GM19351 (cell line): ENCODE results near the gene CEBPB.

Source experiments
- ATAC-seq: cut with Tn5 transposase; IDR thresholded peaks from one replicate; pipeline ENCODE4 v1.9.1; 2021; ENCODE audit warnings: mild to moderate bottlenecking, moderate library complexity; ENCODE audit not compliant: unreplicated experiment

CEBPB gene

DNA sequence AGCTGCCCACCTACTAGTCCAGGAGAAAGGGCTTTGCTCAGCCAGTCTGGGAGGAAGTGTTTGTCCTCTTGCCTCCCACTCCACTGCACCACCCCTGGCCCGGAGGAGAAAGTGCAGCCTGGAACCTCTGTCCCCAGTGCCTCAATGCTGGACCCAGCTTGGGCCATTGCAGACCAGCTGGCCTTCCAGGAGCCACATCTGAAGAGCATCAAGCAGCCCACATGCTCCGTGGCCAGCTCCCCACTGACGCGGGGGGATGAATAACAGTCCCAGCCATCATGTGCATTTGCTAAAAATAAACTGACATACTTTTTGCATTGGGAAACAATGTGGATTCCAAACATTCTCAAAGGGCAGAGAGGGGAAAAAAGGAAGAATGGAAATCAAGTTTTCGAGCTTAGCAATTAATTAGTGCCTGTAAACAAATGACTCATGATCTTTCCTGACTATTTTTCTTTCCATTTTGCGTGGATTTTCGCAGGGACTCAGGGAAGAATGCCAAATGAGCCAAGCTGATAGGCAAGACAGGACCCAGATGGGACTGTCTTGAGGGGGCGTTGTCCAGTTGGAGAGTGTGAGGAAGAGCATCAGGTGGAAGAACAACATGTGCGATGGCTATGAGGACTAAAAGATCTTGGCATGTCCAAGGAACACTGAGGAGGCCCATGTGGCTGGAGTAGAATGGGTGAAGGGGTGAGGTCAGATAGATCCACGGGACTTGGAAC lies 34.1 kb downstream of the CEBPB start:
- ATAC-seq, result no peak

DNA sequence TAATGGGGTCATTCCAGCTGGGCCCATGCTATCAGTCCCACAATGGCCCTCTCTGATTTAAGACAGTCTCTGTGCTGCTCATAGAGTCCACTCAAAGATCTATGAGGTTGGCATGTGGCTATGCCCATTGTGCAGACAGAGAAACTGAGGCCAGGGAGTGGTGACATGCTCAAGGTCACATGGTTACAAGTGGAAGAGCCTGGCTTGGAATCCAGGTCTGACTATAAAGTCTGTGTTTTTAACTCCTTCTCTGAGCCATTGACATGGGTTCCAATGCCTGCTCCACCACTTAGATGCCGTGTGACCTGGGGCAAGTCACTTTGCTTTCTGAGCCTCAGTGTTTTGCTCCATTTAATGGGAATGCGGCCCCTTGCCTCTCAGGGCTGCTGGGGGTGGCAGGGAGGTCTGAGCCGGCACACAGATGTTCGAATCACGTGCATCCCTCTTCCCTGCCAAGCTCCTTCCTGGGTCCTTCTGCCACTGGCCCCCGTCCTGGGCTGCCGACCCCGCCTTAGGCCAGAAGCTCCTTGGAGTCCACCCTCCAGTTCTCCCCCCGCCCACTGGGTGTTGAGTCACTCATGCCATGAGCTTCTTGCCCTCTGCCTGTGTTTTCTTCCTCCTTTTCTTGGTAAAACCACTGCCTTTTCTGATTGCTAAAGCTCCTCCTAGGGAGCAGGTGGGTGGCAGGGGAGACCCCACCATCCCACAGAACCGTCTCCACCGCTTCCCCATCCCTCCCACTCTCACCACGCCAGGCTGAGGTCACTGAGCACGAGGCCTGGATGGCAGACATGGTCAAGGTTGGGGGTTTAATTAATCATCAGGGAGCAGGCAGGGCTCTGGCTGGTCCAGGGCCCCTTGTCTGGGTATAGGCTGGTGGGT lies 35.7 kb downstream of the CEBPB start:
- no peak for ATAC-seq

DNA sequence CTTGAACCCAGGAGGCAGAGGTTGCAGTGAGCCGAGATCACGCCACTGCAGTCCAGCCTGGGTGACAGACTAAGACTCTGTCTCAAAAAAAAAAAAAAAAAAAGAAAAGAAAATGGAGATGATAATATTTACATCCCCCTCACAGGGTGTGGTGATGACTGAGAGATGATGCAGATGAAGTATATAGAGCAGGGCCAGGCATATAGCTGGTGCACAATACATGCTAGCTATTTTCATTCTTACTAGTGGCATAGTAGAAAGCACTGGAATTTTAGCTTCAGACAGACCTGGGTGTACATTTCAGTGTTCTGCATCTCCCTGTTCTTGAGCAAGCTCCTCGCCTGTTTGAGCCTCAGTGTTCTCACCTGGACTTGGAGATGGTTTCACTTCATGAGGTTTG lies 36.9 kb downstream of the CEBPB start:
- no peak for ATAC-seq

DNA sequence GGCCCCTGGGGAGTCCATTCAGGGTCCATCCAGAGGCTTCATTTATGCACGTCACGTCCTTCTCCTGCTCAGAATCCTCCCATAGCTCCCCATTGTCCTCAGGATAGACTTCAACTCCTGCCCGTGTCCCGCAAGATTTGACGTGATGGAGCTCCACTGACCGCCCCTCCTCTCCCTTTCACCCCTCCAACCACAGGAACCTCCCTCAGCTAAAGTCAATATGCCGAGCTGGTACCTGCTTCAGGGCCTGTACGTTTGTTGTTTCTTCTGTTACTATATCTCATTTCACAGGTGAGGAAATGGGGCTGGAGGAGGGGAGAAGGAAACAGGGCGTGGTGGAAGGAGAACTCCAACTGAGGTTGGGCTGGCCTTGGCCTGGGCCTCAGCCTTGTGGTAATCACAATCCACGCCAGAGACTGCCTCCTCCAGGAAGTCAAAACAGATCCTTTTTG lies 38.6 kb downstream of the CEBPB start:
- no peak for ATAC-seq

DNA sequence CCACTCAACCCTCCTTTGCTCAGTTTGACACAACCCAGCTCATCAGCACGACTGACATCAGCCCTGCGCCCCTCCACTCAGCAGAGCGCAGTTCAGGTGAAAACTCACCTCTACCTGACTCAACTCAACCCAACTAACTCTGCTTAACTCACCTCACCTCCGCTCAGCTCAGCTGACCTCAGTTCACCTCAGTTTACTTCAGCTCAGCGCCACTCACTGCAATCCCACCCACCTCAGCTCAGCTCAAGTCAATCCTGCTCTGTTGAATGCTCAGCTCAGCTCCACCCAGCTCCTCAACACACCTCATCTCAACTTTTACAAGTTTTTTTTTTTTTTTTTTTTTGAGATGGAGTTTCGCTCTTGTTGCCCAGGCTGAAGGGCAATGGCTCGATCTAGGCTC lies 39.6 kb downstream of the CEBPB start:
- ATAC-seq, result no peak

DNA sequence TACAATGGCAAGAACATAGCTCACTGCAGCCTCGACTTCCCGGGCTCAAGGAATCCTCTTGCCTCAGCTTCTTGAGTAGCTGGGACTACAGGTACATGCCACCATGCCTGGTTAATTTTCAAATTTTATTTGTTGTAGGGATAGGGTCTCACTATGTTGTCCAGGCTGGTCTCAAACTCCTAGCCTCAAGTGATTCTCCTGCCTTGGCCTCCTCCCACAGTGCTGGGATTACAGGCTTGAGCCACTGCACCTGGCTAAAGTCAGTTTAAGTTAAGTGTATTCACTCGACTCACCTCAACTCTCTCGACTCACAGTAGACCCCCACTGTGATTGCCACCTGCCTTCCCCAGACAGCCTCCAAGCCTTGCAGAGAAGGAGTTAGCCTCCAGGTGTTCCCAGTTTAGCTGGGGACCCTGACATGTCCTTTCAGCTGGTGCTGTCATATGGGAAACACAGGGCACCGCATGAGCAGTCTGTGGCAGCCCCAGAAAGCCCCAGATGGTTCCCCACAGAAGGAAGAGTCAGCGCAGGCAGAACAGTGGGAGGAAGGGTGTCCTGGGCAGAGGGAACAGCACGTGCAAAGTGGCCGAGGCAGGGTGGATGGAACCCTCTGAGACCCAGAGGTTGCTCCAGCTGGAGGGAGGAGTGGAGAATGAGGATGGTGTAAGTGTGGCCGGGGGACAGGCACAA lies 40.4 kb downstream of the CEBPB start:
- ATAC-seq, result no peak

DNA sequence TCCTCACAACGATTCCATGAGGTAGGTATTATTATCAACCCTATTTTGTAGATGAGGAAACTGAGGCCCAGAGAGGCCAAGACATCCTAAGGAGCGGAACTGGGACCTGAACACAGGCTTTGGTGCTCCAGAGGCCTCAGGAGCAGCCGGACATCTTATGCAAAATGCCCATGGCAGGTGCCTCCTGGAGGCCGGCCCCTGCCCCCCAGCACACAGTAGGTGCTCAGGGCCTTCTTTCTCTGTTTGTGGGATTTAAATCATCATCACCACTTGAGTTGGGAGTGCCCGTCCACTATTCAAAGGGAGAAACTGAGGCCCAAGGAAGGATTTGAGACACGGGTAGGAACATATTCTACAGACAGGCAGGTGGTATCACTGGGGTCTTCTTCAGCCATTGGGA lies 41.2 kb downstream of the CEBPB start:
- ATAC-seq, result no peak

DNA sequence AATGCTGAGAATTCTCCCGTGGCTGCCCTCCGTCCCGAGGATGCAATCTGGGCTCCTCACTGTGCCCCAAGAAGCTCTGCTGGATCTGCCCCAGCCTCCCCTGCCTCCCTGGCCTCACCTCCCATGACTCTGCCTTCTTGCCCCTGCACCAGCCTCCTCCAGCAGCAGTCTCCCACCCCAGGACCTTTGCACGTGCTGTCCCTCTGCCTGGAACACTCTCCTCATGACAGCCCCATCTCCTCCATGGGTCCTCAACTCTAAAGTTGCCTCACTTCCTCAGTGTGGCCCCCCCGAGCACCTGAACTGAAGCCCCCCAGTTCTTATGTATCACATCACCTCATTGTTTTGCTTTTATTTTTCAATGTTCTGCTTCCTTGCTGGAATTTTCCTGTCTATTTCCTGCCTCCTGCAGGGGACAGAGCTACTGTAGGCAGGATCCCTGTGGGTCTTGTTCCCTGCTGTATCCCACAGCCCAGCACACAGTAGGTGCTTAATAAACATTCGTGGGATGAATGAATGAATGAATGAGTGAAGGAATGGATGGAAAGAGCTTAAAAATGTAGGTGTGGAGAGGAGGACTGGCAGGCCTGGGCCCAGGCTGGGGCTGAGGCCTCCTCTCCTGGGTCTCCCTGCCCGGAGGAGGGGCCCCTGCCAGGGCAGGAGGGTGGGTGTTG lies 42.2 kb downstream of the CEBPB start:
- ATAC-seq, result no peak

DNA sequence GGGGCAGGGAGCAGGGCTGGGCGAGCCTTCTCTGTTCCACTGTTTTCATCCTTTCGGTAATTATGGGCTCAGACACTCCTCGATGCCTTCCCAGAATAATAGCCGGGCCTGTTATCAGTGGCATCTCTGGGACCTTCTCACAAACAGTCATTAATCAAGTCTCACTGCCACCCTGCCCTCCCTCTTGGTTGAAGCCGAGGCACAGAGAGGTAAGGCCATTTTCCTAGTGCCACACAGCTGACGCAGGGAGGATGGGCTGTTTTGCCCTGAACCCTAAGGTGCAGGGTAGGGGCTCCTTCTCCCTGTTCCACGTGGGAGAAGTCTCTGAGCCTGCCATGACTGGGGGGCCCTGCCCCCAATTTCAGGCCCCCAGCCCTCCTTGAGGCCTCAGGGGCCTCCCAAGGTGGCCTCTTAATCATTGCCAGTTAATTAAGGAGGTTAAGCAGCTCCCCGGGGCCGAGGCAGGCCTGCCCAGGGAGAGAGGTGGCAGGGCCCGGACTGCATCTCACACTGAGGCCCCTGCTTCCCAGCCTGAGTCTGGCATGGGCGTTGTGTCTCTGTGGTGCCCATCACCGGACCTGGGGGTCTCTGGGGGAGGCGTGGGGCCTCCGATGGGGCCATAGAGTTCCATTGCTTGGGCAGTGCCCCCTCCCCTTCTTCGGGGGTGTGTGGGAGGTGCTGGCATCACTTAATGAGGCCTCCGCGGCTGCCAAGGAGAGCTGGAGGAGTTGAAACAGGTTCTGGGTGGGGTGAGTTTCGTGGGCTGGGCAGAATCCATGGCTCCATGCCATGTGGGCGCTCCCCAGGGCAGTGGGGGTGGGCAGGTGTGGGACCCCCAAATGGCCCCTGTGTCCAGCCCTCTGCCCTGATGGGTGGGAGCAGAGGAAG lies 42.9 kb downstream of the CEBPB start:
- no peak for ATAC-seq

DNA sequence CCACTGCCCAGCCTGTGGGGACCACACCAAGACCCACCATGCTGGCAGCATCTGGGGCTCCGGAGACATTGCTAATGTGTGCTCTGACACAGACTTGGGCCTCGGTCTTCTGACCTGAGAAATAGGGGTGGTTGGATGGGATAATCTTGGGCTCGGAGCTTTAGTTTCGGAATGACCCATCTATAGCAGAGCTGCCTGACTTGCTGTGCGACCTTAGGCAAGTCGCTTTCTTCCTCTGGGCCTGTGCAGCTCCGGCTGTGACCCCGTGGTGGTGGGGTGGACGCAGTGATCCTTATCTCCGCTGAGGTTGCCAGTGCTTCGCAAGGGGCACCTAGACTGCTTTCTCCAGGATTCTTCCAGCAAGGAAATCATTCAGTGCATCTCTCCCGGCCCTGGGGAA lies 43.7 kb downstream of the CEBPB start:
- no peak for ATAC-seq

DNA sequence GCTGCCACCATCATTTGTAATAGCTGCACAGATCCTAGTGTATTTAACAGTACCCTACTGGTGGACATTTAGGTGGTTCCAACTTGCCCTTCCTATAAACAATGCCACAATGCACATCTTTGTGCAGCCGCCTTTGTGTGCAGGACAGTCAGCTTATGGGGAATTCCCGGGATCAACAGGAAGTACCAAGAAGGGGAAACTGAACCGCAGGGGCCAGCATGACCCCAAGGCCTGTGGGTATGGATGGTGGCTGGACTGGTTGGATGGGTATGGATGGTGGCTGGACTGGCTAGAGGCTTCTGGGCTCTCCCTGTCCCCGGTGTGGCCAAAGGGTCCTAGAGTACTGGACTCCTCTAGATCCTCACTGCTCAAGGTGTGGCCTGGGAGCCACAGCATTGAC lies 46.7 kb downstream of the CEBPB start:
- no peak for ATAC-seq

DNA sequence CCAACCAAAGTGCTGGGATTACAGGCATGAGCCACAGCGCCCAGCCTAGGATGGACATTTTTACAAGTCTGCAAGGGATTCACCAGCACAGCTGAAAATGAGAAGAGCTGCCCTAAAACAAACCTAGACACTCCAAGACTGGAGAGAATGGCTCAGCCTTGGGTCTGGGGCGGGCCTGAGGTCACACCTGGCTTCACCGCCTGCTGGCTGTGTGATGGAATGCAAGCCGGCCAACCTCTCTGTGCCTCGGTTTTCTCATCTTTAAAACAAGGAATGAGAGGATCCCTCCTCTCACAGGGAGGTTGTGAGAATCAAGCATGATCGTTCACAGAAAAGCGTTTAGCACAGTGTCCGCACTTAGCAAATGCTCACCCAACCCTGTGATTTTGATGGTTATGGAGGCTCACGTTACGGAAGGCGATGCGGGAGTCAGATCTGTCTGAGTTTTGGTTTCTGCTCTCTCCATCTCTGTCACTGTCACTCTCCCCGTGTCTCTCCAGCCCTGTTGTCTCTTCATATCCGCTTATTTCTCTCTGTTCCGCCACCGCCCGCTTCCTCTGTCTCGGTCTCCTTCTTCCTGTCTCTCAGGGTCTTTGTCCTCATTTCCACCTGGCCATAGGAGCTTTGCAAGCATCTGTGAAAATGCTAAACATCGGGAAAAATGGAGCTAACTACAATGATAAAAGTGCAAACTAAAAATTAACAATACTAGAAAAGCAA lies 47.6 kb downstream of the CEBPB start:
- no peak for ATAC-seq

DNA sequence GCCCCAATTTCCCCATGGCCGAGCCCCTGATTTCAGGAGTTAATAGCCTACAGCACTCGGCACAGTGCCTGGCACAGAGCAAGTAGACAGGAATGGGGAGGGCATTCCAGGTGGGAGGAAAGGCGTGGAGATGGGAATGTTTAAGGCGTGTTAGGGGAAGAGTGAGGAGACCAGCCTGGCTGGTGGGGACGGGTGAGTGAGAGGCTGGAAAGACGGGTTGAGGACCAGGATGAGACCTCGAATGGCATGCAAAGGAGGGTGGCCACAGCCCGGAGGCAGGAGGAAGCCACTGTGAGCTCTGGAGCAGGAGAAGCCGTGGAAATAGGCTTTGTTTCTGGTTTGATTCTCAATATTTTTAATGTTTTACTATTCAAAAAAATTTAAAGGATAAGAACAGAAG lies 49.5 kb downstream of the CEBPB start:
- ATAC-seq, result no peak

DNA sequence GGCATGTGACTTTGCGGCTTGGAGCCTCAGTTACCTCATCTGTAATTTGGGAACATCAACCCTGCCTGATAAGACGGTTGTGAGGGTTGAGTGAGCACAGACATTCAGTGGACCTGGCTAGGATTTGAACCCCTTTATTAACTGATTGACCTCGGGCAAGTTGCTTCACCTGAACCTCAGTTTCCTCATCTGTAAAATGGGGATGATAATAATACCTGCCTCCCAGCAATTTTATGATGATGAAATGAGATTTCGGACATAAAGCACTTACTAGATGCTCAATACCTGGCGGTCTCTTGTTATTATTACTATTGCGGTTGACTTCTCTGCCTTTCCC lies 51.5 kb downstream of the CEBPB start:
- ATAC-seq, result no peak
